ENCODE data around the gene CDH16. TPM values are rescaled to one million over a fixed set of nuclear protein-coding genes. Genes with fewer than 3 reads are reported as not detected.

CDH16 gene, protein sequence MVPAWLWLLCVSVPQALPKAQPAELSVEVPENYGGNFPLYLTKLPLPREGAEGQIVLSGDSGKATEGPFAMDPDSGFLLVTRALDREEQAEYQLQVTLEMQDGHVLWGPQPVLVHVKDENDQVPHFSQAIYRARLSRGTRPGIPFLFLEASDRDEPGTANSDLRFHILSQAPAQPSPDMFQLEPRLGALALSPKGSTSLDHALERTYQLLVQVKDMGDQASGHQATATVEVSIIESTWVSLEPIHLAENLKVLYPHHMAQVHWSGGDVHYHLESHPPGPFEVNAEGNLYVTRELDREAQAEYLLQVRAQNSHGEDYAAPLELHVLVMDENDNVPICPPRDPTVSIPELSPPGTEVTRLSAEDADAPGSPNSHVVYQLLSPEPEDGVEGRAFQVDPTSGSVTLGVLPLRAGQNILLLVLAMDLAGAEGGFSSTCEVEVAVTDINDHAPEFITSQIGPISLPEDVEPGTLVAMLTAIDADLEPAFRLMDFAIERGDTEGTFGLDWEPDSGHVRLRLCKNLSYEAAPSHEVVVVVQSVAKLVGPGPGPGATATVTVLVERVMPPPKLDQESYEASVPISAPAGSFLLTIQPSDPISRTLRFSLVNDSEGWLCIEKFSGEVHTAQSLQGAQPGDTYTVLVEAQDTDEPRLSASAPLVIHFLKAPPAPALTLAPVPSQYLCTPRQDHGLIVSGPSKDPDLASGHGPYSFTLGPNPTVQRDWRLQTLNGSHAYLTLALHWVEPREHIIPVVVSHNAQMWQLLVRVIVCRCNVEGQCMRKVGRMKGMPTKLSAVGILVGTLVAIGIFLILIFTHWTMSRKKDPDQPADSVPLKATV
- not detected in 2 replicates for total RNA-seq

DNA sequence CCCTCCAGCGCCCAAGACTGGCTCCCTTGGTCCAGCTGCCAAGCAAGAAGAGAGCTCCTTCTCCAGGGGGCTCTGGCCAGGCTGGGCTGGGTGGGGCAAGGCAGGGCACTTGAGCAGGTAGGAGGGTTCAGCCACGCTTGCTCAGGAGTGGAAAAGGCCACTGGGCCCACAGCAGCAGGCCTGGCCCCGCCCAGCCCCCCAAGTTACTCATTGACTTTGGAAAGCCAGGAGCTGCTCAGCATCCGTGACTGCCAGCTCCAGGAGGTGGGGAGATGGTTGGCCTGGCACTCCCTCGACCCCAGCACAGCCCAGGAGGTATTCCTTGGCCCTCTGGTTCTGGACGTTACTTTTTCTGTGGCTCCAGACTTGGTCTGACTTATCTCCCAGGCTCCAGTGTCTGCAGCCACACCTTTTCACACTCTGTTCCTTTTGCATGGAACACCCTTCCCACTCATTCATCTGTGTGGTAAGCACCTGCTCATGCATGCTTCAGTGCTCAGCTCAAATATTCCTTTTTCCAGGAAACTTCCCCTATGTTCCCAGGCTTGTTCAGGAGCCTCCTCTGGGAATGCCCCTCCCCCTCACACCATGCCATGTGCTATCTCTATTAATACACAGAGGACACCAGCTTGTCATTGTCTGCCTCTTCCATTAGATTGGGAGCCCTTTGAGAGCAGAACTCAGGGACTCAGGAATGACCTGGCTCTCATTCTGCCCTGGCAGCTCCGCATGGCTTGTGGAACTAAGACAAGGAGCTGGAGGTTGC, at the start of gene CDH16:
TSS of gene CDH16 (minus strand) at position 83 of the 766 bp plus-strand sequence. CDS start 820 bp downstream, outside the sequence.

DNA sequence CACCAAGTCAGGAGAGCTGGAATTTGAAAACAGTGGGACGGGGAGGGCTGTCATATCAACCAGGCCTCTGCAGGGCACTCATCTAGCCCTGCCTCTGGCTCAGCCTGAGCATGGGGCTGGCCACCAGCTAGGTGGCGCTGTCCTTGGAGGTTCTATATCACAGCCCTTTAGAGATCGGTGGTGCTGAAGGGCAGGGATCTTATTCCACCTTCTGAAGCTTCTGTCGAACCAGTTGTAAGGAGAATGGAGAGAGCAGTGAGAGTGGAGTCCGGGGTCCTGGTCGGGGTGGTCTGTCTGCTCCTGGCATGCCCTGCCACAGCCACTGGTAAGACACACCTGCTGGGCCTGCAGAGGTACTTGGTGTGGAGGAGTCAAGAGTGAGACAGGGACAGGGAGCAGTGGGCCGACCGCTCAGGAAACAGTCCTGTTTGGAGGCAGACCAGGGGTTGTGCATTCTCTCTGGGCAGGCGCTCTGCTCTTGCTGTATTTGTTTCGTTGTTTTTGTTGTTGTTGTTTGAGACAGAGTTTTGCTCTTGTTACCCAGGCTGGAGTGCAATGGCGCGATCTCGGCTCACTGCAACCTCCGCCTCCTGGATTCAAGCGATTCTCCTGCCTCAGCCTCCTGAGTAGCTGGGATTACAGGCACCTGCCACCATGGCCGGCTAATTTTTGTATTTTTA, 42.5 kb upstream of the CDH16 start, which contains the start of gene CES3:
TSS of gene CES3 (plus strand) at position 202 of the 680 bp plus-strand sequence. CDS start at position 244, 42 bp downstream.

DNA sequence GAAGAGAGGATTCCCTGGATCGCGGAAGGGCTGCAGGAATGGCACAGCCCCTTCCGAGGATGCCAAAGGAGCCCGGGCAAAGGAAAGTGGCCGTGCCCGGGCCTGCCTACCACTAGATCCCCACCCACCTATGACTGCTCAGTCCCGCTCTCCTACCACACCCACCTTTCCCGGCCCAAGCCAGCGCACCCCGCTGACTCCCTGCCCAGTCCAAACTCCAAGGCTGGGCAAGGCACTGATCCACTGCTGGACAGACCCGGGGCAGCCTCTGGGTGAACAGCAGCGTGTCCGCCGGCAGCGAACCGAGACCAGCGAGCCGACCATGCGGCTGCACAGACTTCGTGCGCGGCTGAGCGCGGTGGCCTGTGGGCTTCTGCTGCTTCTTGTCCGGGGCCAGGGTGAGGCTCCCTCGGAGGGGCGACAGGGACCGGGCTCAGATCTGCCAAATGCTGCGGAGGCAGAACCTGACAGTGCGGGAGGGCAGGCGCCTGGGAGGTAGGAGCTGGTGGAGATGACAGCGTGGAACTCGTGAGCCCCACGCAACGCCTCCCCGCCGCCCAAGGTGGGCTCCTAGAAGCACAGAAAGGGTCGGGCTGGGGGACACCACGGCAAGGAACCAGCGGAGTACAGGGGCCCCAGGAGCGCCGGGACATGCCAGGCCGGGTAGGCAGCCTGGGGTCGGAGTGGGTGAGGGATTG, 16.8 kb upstream of the CDH16 start, which contains the start of gene CES2:
TSS of gene CES2 (plus strand) at position 203 of the 698 bp plus-strand sequence. CDS start at position 323, 120 bp downstream.

DNA sequence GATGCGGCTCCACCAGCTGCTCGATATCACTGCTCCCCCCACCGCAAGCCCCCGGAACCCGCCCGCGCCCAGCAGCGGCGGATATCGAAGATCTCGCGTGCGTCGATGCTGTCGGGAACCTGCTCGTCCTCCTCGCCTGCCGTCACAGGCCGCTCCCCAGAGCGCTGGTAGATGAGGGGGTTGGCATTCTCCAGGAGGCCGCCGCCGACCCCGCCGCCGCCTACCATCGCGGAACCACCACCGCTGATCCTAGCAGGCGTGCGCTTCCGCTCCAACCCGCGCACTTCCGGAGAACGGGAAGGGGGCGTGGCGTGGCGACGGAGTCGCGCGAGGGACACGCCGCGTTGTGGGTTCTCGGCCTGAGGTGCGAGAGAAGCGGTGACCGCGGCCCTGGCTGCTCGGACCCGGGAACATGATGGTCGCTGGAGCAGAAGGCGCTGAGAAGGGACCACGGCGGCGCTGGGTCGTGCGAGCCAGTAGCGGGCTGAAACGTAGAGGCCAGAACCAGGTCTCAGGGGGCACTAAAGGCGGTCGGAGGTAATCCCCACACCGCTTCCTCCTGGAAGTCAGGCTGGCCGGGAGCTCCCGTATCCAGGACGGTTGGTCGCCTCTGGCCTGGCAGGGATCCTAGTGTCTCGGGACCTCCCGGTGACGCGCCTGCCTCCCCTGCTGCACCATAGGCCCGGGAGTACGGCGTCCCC, 15.6 kb upstream of the CDH16 start, which contains the start of gene CIAO2B:
TSS of gene CIAO2B (minus strand) at position 265 of the 701 bp plus-strand sequence. CDS start at position 227, 38 bp downstream.

DNA sequence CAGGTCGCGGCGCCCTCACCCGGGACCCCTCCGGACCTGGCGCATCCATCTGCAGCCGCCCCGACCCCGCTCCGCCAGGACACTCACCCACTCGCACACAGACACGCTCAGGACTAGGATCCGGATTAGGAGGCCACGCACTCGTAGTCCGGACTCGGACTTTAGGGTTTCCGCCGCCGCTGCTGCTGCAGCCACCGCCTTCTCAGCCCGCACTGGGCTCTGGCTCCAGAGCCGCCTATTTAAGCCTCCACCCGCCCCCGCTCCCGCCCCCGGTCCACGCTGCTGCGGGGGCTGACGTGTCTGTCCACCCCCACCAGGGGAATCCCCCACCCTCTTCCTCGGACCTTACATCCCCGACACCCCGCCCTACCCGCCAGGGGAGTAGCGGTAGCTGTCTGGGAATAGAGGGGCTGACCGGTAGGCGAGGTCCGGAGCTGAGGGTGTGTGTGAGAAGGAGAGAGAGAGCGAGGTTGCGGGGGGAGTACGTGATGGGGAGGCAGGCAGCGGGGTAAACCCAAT, 6.7 kb upstream of the CDH16 start, which contains the start of gene RRAD:
TSS of gene RRAD (minus strand) at position 214 of the 519 bp plus-strand sequence. CDS start 356 bp downstream, outside the sequence.

DNA sequence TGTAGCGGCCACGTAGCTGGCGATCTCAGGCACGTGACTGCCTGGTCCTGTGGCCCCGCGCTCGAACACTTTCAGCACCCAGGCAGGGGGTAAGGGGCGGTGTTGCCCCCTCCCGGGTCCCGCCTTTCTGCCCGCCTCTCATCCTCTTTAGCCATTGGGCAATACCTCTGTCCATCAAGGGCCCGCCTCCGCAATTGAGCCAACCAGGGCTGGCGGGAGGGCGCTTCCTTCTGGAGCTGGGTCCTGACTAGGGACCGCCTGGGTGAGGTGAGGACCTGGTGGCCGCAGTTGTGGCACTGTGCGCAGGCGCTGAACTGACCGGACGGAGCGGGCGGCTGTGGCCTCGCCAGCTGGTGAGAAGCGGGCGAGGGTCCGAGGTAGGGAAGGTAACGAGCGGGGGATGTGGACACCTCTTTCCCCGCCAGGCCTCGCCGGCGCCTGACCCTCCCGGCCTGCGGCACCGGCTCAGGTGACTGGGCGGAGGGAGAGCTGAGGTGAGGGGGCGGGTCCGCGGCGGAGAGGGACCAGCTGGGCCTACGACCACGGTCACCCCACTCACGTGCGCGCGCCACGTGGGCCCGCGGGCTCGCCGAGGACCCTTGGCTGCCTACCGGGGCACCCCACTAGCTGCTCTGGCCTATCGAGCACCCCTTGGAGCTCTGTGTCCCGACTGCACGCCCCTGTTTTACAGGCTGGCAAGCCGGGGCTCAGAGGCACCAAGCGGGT, 38.2 kb downstream of the CDH16 start, which contains the start of gene PDP2:
TSS of gene PDP2 (plus strand) at position 228 of the 726 bp plus-strand sequence. CDS start 3,770 bp downstream, outside the sequence.

Other genes starting within 250 kb of the CDH16 start
- 7.6 and 11.3 TPM in 2 replicates for gene CMTM4, start 222.1 kb downstream of the CDH16 start, total RNA-seq
- gene DYNC1LI2, start 167.3 kb downstream of the CDH16 start, total RNA-seq: 41.2 and 53.7 TPM in 2 replicates
- gene TERB1, start 117.3 kb downstream of the CDH16 start, total RNA-seq: not detected in 2 replicates
- gene NAE1, start 87.9 kb downstream of the CDH16 start, total RNA-seq: 34.7 and 61.5 TPM in 2 replicates
- not detected in 2 replicates for gene CA7, start 74.5 kb downstream of the CDH16 start, total RNA-seq
- 4.9 and 6.1 TPM in 2 replicates for gene PDP2, start 38.4 kb downstream of the CDH16 start, total RNA-seq
- gene RRAD, start 6.7 kb upstream of the CDH16 start, total RNA-seq: 0.58 and 1.1 TPM in 2 replicates
- 71.4 and 88.2 TPM in 2 replicates for gene CIAO2B, start 15.5 kb upstream of the CDH16 start, total RNA-seq
- gene CES2, start 16.6 kb upstream of the CDH16 start, total RNA-seq: 23.2 and 30.4 TPM in 2 replicates
- not detected in 2 replicates for gene CES3, start 42.4 kb upstream of the CDH16 start, total RNA-seq
- gene CES4A, start 69.7 kb upstream of the CDH16 start, total RNA-seq: 1.2 and 3.0 TPM in 2 replicates
- 31.9 and 39.8 TPM in 2 replicates for gene CBFB, start 110.3 kb upstream of the CDH16 start, total RNA-seq
- 14.2 and 39.7 TPM in 2 replicates for gene PHAF1, start 191.1 kb upstream of the CDH16 start, total RNA-seq
- 56.6 and 62.5 TPM in 2 replicates for gene B3GNT9, start 232.1 kb upstream of the CDH16 start, total RNA-seq
- gene TRADD, start 241.0 kb upstream of the CDH16 start, total RNA-seq: 20.4 and 32.7 TPM in 2 replicates
- 20.0 and 37.8 TPM in 2 replicates for gene FBXL8, start 241.1 kb upstream of the CDH16 start, total RNA-seq
- gene HSF4, start 245.9 kb upstream of the CDH16 start, total RNA-seq: 9.8 and 16.9 TPM in 2 replicates

Data from pericardium fibroblast (primary cell).